Spleen (tissue), 7 donors: ENCODE data around the gene STAG1.
"Not testable (repeated sequence)": the region's sequence is repeated elsewhere in the genome, so short reads cannot be mapped to it uniquely, and the experiment has no call there.

Source experiments
- POLR2A ChIP-seq, 3 donors: fragments of 450-650 bp; IDR thresholded peaks; one replicate each; pipeline ENCODE4 v1.5.1; 2017; ENCODE audit warnings: antibody characterized with exemption in 3 of 3, mild to moderate bottlenecking in 1 of 3
- TF ChIP-seq, protein P1 (sequence below), 11 experiments: fragments of 200-600 bp in 7 of 11; fragments of 450-650 bp in 4 of 11; sonication (generic) in 4 of 11; IDR thresholded peaks in 8 of 11; conservative IDR thresholded peaks in 3 of 11; 1 replicate in 7 of 11; 2 replicates in 4 of 11; pipeline versions ENCODE4 v1.4.0 to v1.8.0; 2016 to 2021; ENCODE audit warnings: antibody characterized with exemption in 11 of 11, inconsistent platforms in 4 of 11, mild to moderate bottlenecking in 1 of 11
- donor health status: DM: no; HTN: no; CAD: no; lungs with moderate emphysema.
- donor health status: DM: no; HTN: no; CAD: no.
- donor health status: DM: no; HTN: no; CAD: no.

DNA sequence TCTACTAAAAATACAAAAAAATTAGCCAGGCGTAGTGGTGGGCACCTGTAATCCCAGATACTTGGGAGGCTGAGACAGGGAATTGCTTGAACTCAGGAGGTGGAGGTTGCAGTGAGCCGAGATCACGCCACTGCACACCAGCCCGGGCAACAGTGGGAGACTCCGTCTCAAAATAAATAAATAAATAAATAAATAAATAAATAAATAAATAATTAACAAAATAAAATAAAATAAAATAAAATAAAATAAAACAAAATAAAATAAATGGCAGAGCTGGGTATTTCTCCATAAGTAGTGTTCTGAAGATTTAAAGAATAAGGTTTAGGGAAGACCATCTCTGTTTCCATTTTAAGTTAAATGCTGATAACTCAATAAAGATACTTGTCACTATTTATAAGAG is 376.4 kb downstream of the STAG1 start:
- TF ChIP-seq POLR2A (IDR thresholded peaks at IDR 0.05), result not testable (repeated sequence)
- TF ChIP-seq, protein P1, sequence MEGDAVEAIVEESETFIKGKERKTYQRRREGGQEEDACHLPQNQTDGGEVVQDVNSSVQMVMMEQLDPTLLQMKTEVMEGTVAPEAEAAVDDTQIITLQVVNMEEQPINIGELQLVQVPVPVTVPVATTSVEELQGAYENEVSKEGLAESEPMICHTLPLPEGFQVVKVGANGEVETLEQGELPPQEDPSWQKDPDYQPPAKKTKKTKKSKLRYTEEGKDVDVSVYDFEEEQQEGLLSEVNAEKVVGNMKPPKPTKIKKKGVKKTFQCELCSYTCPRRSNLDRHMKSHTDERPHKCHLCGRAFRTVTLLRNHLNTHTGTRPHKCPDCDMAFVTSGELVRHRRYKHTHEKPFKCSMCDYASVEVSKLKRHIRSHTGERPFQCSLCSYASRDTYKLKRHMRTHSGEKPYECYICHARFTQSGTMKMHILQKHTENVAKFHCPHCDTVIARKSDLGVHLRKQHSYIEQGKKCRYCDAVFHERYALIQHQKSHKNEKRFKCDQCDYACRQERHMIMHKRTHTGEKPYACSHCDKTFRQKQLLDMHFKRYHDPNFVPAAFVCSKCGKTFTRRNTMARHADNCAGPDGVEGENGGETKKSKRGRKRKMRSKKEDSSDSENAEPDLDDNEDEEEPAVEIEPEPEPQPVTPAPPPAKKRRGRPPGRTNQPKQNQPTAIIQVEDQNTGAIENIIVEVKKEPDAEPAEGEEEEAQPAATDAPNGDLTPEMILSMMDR (IDR thresholded peaks at IDR 0.05 in 8 of 11, conservative IDR thresholded peaks at IDR 0.05 in 3 of 11), result not testable (repeated sequence)
